Naive thymus-derived CD8-positive, alpha-beta T cell (primary cell): Measurements from ENCODE around the gene POLE4. TPM values are rescaled to one million over a fixed set of nuclear protein-coding genes. Genes with fewer than 3 reads are reported as not detected.

ENCODE experiments used
- ATAC-seq, 2 donors: fragments of 150-1000 bp; cut with Tn5 transposase in 1 of 2; sonication (Bioruptor Pico), chemical (Tn5 transposase) in 1 of 2; 1 replicate in 1 of 2; 2 replicates in 1 of 2; pipeline ENCODE4 v1.10.0; 2021; ENCODE audit warnings: mild to moderate bottlenecking in 2 of 2, moderate library complexity in 2 of 2
- POLR2A ChIA-PET: fragments of 350-600 bp; sonication (Branson Sonifier 250); formaldehyde crosslinking; loops from one replicate; lab custom pipeline; 2021; ENCODE audit warnings: antibody characterized with exemption; lab: Charles Lee
- DNase-seq, 10 donors: peaks; one replicate each; pipeline versions ENCODE4 v3.0.0 to v3.0.0-alpha.2; 2020 to 2022
- H3K27ac Mint-ChIP-seq, 10 donors: one replicate each; pipeline ENCODE4 v1.8.0; 2020 to 2022; ENCODE audit warnings: mild to moderate bottlenecking in 10 of 10, mixed read lengths in 10 of 10, moderate library complexity in 4 of 10, inconsistent platforms in 1 of 10
- H3K27me3 Mint-ChIP-seq, 5 donors: one replicate each; pipeline ENCODE4 v1.8.0; 2021 to 2022; ENCODE audit warnings: mixed read lengths in 5 of 5
- H3K36me3 Mint-ChIP-seq, 3 donors: one replicate each; pipeline ENCODE4 v1.8.0; 2020 to 2022; ENCODE audit warnings: mixed read lengths in 3 of 3, mild to moderate bottlenecking in 2 of 3, inconsistent platforms in 1 of 3
- H3K4me1 Mint-ChIP-seq, 4 donors: one replicate each; pipeline ENCODE4 v1.8.0; 2021 to 2022; ENCODE audit warnings: mixed read lengths in 4 of 4
- H3K4me3 Mint-ChIP-seq, 10 donors: one replicate each; pipeline ENCODE4 v1.8.0; 2020 to 2022; ENCODE audit warnings: mild to moderate bottlenecking in 10 of 10, mixed read lengths in 10 of 10, moderate library complexity in 6 of 10, inconsistent platforms in 1 of 10
- H3K9me3 Mint-ChIP-seq, 9 donors: one replicate each; pipeline ENCODE4 v1.8.0; 2020 to 2022; ENCODE audit warnings: mixed read lengths in 9 of 9, mild to moderate bottlenecking in 3 of 9, inconsistent platforms in 1 of 9, moderate library complexity in 1 of 9
- polyA plus RNA-seq, 3 donors: library from polyadenylated mRNA; unstranded; fragments of 300-500 nt; fragmentation: Illumina TruSeq; gene quantifications; one replicate each; pipeline ENCODE4 v1.2.3, GENCODE V29; 2021
- total RNA-seq, 8 experiments: library from RNA in 2 of 8; stranded (reverse) in 2 of 8; gene quantifications; one replicate each; pipeline ENCODE4 v1.2.3 and lab custom pipeline; 2021 to 2026

POLE4 gene
- total and polyA plus RNA-seq, 5 experiments from 2014 or later, result 49.0 to 163 (median 108) TPM

DNA sequence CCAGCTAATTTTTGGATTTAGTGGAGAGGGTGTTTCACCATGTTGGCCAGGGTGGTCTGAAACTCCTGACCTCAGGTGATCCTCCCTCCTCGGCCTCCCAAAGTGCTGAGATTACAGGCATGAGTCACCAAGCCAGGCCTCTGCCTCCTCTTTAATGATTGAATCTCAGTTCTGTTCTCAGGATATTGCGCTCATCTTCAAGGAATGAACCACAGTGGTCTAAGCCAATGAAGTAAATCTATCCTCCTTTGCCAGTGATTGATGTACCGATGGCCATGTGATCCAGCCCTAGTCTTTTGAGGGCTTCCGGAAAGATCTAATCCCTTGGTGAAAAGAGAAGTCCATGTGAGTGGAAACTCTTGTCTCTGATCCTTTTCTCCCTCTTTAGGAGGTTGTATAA, 48.6 kb downstream of the POLE4 start:
- Mint-ChIP-seq H3K27ac (no peak overlapping the region), H3K27me3 (no peaks in the 10 kb centered on the region), H3K9me3 (peaks cover 0 to 6% (median 0%) of the 10 kb centered on the region in 9 donors), H3K4me1 (peaks cover 0 to 4% (median 0%) of the 10 kb centered on the region in 4 donors), H3K4me3 (no peak overlapping the region), H3K36me3 (peaks cover 21 to 30% (median 22%) of the 10 kb centered on the region in 3 donors)
- ATAC-seq (no peak), DNase-seq (no peak)
- POLR2A ChIA-PET, result no interaction called here

DNA sequence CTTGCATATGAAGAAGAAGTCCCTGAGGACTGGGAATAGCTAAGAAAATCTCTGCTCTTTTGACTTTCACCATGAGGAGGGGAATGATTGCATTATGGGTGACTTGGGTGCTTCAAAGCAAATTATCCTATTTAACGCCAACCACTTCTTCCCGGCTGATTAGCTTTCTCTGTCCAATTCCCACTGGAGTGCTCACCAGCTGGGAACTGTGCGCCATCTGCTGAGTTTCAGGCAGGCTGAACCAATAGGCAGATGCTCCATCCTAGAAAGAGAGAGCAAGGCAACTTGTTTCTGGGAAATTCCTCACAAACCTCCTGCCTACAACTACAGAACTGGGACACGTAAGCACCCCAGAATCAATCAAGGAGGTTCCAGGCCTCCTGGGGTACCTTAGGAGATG, 49.4 kb downstream of the POLE4 start:
- Mint-ChIP-seq H3K36me3 (peaks cover 21 to 30% (median 27%) of the 10 kb centered on the region in 3 donors), H3K9me3 (peaks cover 0 to 6% (median 0%) of the 10 kb centered on the region in 9 donors), H3K4me3 (no peak overlapping the region), H3K4me1 (peaks cover 0 to 5% (median 0%) of the 10 kb centered on the region in 4 donors), H3K27ac (no peak overlapping the region), H3K27me3 (no peaks in the 10 kb centered on the region)
- POLR2A ChIA-PET, result no interaction called here
- DNase-seq, result no peak
- no peak for ATAC-seq

DNA sequence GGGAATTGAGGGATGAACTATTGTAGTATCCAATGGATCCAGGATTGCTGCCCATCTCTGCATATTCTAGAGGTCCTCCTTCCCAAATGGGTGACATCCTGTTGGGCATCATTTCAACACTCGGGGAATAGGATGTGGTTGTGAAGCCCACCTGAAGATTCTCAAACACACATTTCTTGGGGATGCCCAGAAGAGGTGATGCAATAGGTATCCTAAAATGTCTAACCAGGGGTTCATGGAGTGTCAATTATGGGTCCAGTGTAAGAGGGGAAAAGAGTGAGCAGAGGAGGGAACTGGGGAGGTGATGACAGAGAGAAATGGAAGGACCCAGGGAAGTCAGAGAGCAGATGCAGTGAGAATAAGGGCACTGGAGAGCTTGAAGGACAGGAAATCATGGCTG, 52.1 kb downstream of the POLE4 start:
- H3K27ac Mint-ChIP-seq, result peak overlapping the region in 1 of 10 donors; percentile 18
- no peaks in the 10 kb centered on the region for H3K27me3 Mint-ChIP-seq
- peaks cover 0 to 5% (median 0%) of the 10 kb centered on the region in 4 donors for H3K4me1 Mint-ChIP-seq
- H3K36me3 Mint-ChIP-seq, result peaks cover 18 to 42% (median 31%) of the 10 kb centered on the region in 3 donors
- no peak overlapping the region for H3K4me3 Mint-ChIP-seq
- peaks cover 0 to 26% (median 4%) of the 10 kb centered on the region in 9 donors for H3K9me3 Mint-ChIP-seq
- DNase-seq (no peak), ATAC-seq (no peak)
- POLR2A ChIA-PET, result no interaction called here

DNA sequence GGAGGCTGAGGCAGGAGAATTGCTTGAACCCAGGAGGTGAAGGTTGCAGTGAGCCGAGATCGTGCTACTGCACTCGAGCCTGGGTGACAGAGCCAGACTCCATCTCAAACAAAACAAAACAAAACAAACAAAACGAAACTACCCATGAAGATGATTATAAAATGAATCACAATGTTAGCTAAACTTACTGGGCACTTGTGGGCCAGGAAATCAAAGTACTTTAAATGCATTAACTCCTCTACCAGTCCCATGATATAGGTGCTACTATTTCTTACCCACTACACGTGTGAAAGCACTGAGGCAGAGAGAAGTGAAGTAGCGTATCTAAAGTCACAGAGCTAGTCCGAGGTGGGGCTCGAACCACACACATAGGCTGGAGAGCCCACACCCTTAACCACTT, 53.6 kb downstream of the POLE4 start:
- peaks cover 0 to 30% (median 0%) of the 10 kb centered on the region in 9 donors for H3K9me3 Mint-ChIP-seq
- POLR2A ChIA-PET, result no interaction called here
- no peak overlapping the region for H3K27ac Mint-ChIP-seq
- no peak for DNase-seq
- H3K4me1 Mint-ChIP-seq, result peaks cover 0 to 3% (median 0%) of the 10 kb centered on the region in 4 donors
- H3K4me3 Mint-ChIP-seq, result no peak overlapping the region
- H3K36me3 Mint-ChIP-seq, result peaks cover 10 to 35% (median 23%) of the 10 kb centered on the region in 3 donors
- ATAC-seq, result no peak
- no peaks in the 10 kb centered on the region for H3K27me3 Mint-ChIP-seq

DNA sequence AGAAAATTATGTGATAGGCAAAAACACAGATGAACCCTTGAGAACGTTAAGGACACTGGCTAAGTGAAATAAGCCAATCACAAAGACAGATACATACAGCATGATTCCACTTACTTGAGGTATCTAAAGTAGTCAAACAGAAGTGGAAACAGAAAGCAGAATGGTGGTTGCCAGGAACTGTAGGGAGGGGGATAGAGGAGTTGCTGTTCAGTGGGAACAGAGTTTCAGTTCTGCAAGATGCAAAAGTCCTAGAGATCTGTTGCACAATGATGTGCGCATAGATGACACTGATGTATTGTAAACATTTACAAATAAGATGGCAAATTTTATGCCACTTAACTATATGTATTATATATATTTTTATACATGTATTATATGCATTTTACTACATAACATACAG, 59.7 kb downstream of the POLE4 start:
- DNase-seq (no peak), ATAC-seq (no peak)
- Mint-ChIP-seq H3K36me3 (peaks cover 0 to 18% (median 7%) of the 10 kb centered on the region in 3 donors), H3K9me3 (peaks cover 0 to 24% (median 3%) of the 10 kb centered on the region in 9 donors), H3K4me1 (no peaks in the 10 kb centered on the region), H3K4me3 (no peak overlapping the region), H3K27me3 (no peaks in the 10 kb centered on the region), H3K27ac (no peak overlapping the region)
- POLR2A ChIA-PET, result no interaction called here

Other genes with a start within 250 kb of the POLE4 start
- gene HK2, start 124.5 kb upstream of the POLE4 start, total RNA-seq, result 1 to 10 TPM; 7.2 to 7.3 TPM
- gene HK2, start 124.5 kb upstream of the POLE4 start, polyA plus RNA-seq, result 1 to 10 TPM; 1.2 to 5.7 (median 1.7) TPM
- gene TACR1, start 240.9 kb downstream of the POLE4 start, total RNA-seq, result not detected
- under 1 TPM in 1 of 3 donors, not detected in 2; 0.14 TPM for gene TACR1, start 240.9 kb downstream of the POLE4 start, polyA plus RNA-seq